BJ (cell line): ENCODE data around the gene TBC1D2. TPM values are rescaled to one million over a fixed set of nuclear protein-coding genes. Genes with fewer than 3 reads are reported as not detected.

Experiments
- CTCF ChIA-PET: fragments of 350-600 bp; formaldehyde crosslinking; extraction: SDS; loops from one replicate; lab custom pipeline; 2021; ENCODE audit warnings: antibody characterized with exemption, inconsistent platforms; lab: Yijun Ruan, JAX
- POLR2A ChIA-PET: fragments of 300-600 bp; sonication (Branson Sonifier 250); formaldehyde crosslinking; extraction: SDS; loops from one replicate; lab custom pipeline; 2021; ENCODE audit warnings: antibody characterized with exemption; lab: Charles Lee
- DNase-seq: peaks from one replicate; pipeline ENCODE4 v3.0.0-alpha.2; 2011; ENCODE audit warnings: low read depth
- H3K27me3 ChIP-seq: 2 replicates; pipeline ENCODE4 v1.6.0; 2011; ENCODE audit warnings: low read length; ENCODE audit not compliant: control insufficient read depth, insufficient read depth
- H3K36me3 ChIP-seq: 2 replicates; pipeline ENCODE4 v1.5.1; 2011; ENCODE audit warnings: low read length; ENCODE audit not compliant: control insufficient read depth, insufficient read depth
- H3K4me3 ChIP-seq: 2 replicates; pipeline ENCODE4 v1.5.1; 2011; ENCODE audit warnings: low read depth, mild to moderate bottlenecking, control low read depth, low read length
- polyA plus RNA-seq: library from polyadenylated mRNA; depleted of rRNA; stranded (reverse); fragments of >200 nt; gene quantifications from 2 replicates; pipeline ENCODE4 v1.2.3, GENCODE V29; 2011
- TF ChIP-seq, protein P1 (sequence below): IDR thresholded peaks from 2 replicates; pipeline ENCODE4 v1.5.1; 2011; ENCODE audit warnings: low read depth, mild to moderate bottlenecking, control low read depth, inconsistent platforms, low read length, moderate library complexity; ENCODE audit not compliant: insufficient read depth

TBC1D2 gene
- polyA plus RNA-seq, 1 experiment: 70.3 TPM

DNA sequence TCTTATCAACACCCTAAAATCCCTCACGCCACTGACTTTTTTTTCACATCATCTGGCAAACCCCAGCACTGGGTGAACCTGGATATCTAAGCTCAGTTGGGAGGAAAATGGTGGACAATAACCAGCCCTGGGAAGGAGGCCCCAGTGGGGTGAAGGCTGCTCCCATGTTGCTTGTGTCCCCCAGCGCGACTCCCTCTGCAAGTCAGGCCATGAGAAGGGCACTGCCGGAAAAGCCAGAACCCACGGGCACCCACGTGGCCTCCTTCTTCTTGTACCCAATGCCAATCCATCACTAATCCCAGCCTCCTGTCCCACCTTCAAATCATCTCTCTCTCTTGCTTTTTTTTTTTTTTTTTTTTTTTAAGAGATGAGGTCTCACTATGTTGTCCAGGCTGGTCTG, 74.5 kb downstream of the TBC1D2 start:
- Histone ChIP-seq H3K27me3 (no peaks in the 10 kb centered on the region), H3K4me3 (no peak overlapping the region), H3K36me3 (no peaks in the 10 kb centered on the region)
- POLR2A ChIA-PET: no interaction called here
- TF ChIP-seq, protein P1, sequence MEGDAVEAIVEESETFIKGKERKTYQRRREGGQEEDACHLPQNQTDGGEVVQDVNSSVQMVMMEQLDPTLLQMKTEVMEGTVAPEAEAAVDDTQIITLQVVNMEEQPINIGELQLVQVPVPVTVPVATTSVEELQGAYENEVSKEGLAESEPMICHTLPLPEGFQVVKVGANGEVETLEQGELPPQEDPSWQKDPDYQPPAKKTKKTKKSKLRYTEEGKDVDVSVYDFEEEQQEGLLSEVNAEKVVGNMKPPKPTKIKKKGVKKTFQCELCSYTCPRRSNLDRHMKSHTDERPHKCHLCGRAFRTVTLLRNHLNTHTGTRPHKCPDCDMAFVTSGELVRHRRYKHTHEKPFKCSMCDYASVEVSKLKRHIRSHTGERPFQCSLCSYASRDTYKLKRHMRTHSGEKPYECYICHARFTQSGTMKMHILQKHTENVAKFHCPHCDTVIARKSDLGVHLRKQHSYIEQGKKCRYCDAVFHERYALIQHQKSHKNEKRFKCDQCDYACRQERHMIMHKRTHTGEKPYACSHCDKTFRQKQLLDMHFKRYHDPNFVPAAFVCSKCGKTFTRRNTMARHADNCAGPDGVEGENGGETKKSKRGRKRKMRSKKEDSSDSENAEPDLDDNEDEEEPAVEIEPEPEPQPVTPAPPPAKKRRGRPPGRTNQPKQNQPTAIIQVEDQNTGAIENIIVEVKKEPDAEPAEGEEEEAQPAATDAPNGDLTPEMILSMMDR: no peak
- DNase-seq: no peak
- CTCF ChIA-PET: no interaction called here

GRCh38 chr9:98178874-98179850, 76.3 kb downstream of the TBC1D2 start:
- H3K4me3 ChIP-seq: no peak overlapping the region
- no peaks in the 10 kb centered on the region for H3K27me3 ChIP-seq
- POLR2A ChIA-PET: no interaction called here
- DNase-seq: no peak
- no peaks in the 10 kb centered on the region for H3K36me3 ChIP-seq
- TF ChIP-seq, protein P1: no peak
- CTCF ChIA-PET: interaction anchor here (1.0 kb wide), 1 partner anchor 9 kb away, joined by 3 read pairs; no protein-coding TSS in a partner anchor

DNA sequence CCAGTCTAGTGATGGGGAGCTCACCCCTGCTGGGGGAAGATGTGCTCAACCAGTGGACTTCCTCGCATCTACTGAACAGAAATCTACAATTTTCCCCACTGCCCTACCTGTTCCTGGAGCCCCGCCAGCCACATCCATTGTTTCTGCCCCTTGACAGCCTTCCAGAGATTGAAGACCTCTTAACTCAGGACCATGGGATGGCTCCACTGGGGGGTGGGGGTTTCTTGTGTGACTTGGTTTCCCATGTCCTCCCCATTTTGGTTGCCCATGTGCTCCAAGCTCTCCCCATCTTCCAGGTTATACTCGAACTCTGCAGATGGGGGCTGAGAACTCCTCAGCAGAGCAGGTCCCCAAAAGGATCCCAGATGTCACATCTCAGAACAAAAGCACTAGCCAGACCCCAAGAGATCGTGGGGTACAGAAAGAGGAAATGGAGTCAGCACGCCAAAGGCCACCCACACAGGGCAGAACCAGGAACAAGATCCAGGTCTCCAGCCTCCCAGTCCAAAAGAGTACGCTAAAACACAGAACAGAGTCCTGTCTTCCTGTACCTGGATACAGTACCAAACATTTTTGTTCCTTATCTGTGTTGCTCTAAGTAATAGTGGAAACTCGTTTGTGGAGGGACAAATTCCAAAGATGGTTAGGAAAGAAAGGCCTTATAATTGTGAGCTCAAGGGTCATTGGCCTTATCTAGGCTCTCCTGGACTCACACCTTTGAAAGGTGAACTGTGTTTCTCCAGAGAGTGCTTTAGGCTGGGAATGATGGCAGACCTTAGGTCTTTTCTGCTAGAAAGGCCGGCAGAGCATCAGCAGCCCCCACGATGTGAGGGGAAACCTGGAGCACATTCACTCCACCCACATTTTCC, 78.8 kb downstream of the TBC1D2 start:
- Histone ChIP-seq H3K36me3 (no peaks in the 10 kb centered on the region), H3K27me3 (no peaks in the 10 kb centered on the region; the same call in 1 of the 2 replicates), H3K4me3 (no peak overlapping the region)
- ChIA-PET POLR2A (no interaction called here), CTCF (interaction anchor here (0.6 to 1.2 kb wide), 2 partner anchors 9 to 86 kb away, joined by 3 read pairs; no protein-coding TSS in a partner anchor)
- TF ChIP-seq, protein P1: no peak
- DNase-seq: no peak

GRCh38 chr9:98175762-98176161, 79.7 kb downstream of the TBC1D2 start:
- Histone ChIP-seq H3K4me3 (no peak overlapping the region), H3K27me3 (no peaks in the 10 kb centered on the region; the same call in 1 of the 2 replicates), H3K36me3 (no peaks in the 10 kb centered on the region)
- POLR2A ChIA-PET: no interaction called here
- TF ChIP-seq, protein P1: no peak
- DNase-seq: no peak
- CTCF ChIA-PET: no interaction called here
